WTC11 (cell line): ENCODE measurements around the gene UBE2D2. TPM values are rescaled to one million over a fixed set of nuclear protein-coding genes. Genes with fewer than 3 reads are reported as not detected.

Experiments
- AFF4 ChIP-seq: sonication (generic); formaldehyde crosslinking; IDR thresholded peaks from 2 replicates; pipeline ENCODE4 v1.8.1; 2023; ENCODE audit warnings: mild to moderate bottlenecking, missing genetic modification reagents, borderline replicate concordance
- CREM ChIP-seq: sonication (generic); formaldehyde crosslinking; IDR thresholded peaks from 2 replicates; pipeline ENCODE4 v1.8.1; 2022; ENCODE audit warnings: mild to moderate bottlenecking, missing genetic modification reagents, moderate library complexity
- EMX1 ChIP-seq: fragments of 250-450 bp; sonication (Bioruptor Pico); IDR thresholded peaks from 2 replicates; pipeline ENCODE4 v1.8.0; 2021; ENCODE audit warnings: mild to moderate bottlenecking
- FOXJ3 ChIP-seq: sonication (generic); formaldehyde crosslinking; IDR thresholded peaks from 2 replicates; pipeline ENCODE4 v1.9.0; 2021; ENCODE audit warnings: missing genetic modification reagents, mild to moderate bottlenecking, borderline replicate concordance
- HMGA2 ChIP-seq: fragments of 250-450 bp; sonication (Bioruptor Pico); IDR thresholded peaks from 2 replicates; pipeline ENCODE4 v1.4.0; 2021; ENCODE audit warnings: mild to moderate bottlenecking, moderate library complexity
- HMGXB4 ChIP-seq: sonication (generic); formaldehyde crosslinking; IDR thresholded peaks from 2 replicates; pipeline ENCODE4 v1.8.1; 2023; ENCODE audit warnings: mild to moderate bottlenecking, moderate library complexity, missing genetic modification reagents
- MAX ChIP-seq: sonication (generic); formaldehyde crosslinking; IDR thresholded peaks from 2 replicates; pipeline ENCODE4 v1.8.0; 2022; ENCODE audit warnings: mild to moderate bottlenecking, missing genetic modification reagents
- MXD4 ChIP-seq: fragments of 250-450 bp; sonication (Bioruptor Pico); IDR thresholded peaks from 2 replicates; pipeline ENCODE4 v1.8.0; 2021; ENCODE audit warnings: mild to moderate bottlenecking, moderate library complexity, borderline replicate concordance
- MYBL2 ChIP-seq: sonication (generic); formaldehyde crosslinking; IDR thresholded peaks from 2 replicates; pipeline ENCODE4 v1.8.1; 2023; ENCODE audit warnings: mild to moderate bottlenecking, moderate library complexity, missing genetic modification reagents
- OVOL2 ChIP-seq: fragments of 250-450 bp; sonication (Bioruptor Pico); IDR thresholded peaks from 2 replicates; pipeline ENCODE4 v1.9.0; 2021; ENCODE audit warnings: mild to moderate bottlenecking, borderline replicate concordance
- RORB ChIP-seq: fragments of 250-450 bp; sonication (Bioruptor Pico); IDR thresholded peaks from 2 replicates; pipeline ENCODE4 v1.9.0; 2021; ENCODE audit warnings: mild to moderate bottlenecking
- SOX15 ChIP-seq: fragments of 250-450 bp; sonication (Bioruptor Pico); IDR thresholded peaks from 2 replicates; pipeline ENCODE4 v1.9.0; 2021; ENCODE audit warnings: mild to moderate bottlenecking
- SP1 ChIP-seq: sonication (generic); formaldehyde crosslinking; conservative IDR thresholded peaks from 2 replicates; pipeline ENCODE4 v1.8.1; 2022; ENCODE audit warnings: missing genetic modification reagents
- ZMAT4 ChIP-seq: fragments of 250-450 bp; sonication (Bioruptor Pico); IDR thresholded peaks from 2 replicates; pipeline ENCODE4 v1.9.0; 2021; ENCODE audit warnings: mild to moderate bottlenecking
- ZNF232 ChIP-seq: sonication (generic); formaldehyde crosslinking; IDR thresholded peaks from 2 replicates; pipeline ENCODE4 v1.8.0; 2022; ENCODE audit warnings: mild to moderate bottlenecking, missing genetic modification reagents
- ZNF317 ChIP-seq: sonication (generic); formaldehyde crosslinking; IDR thresholded peaks from 2 replicates; pipeline ENCODE4 v1.8.1; 2023; ENCODE audit warnings: low read depth, mild to moderate bottlenecking, moderate library complexity, missing genetic modification reagents, borderline replicate concordance
- ZNF416 ChIP-seq: fragments of 250-450 bp; sonication (Bioruptor Pico); IDR thresholded peaks from 2 replicates; pipeline ENCODE4 v1.9.0; 2021; ENCODE audit warnings: mild to moderate bottlenecking, inconsistent platforms
- total RNA-seq: library from RNA; stranded (reverse); gene quantifications from 3 replicates; pipeline ENCODE4 v1.2.3, GENCODE V29; 2021
- TF ChIP-seq, protein P1 (sequence below): sonication (generic); formaldehyde crosslinking; IDR thresholded peaks from 2 replicates; pipeline ENCODE4 v1.8.0; 2022; ENCODE audit warnings: missing genetic modification reagents
- TF ChIP-seq, protein P2 (sequence below): sonication (generic); formaldehyde crosslinking; IDR thresholded peaks from 2 replicates; pipeline ENCODE4 v1.8.0; 2022; ENCODE audit warnings: mild to moderate bottlenecking, missing genetic modification reagents
- TF ChIP-seq, protein P3 (sequence below): sonication (generic); formaldehyde crosslinking; IDR thresholded peaks from 2 replicates; pipeline ENCODE4 v1.8.1; 2023; ENCODE audit warnings: mild to moderate bottlenecking, missing genetic modification reagents
- TF ChIP-seq, protein P4 (sequence below): sonication (generic); formaldehyde crosslinking; IDR thresholded peaks from 2 replicates; pipeline ENCODE4 v1.8.0; 2022; ENCODE audit warnings: mild to moderate bottlenecking, missing genetic modification reagents

UBE2D2 gene
- total RNA-seq, 1 experiment from 2014 or later = 183 TPM

DNA sequence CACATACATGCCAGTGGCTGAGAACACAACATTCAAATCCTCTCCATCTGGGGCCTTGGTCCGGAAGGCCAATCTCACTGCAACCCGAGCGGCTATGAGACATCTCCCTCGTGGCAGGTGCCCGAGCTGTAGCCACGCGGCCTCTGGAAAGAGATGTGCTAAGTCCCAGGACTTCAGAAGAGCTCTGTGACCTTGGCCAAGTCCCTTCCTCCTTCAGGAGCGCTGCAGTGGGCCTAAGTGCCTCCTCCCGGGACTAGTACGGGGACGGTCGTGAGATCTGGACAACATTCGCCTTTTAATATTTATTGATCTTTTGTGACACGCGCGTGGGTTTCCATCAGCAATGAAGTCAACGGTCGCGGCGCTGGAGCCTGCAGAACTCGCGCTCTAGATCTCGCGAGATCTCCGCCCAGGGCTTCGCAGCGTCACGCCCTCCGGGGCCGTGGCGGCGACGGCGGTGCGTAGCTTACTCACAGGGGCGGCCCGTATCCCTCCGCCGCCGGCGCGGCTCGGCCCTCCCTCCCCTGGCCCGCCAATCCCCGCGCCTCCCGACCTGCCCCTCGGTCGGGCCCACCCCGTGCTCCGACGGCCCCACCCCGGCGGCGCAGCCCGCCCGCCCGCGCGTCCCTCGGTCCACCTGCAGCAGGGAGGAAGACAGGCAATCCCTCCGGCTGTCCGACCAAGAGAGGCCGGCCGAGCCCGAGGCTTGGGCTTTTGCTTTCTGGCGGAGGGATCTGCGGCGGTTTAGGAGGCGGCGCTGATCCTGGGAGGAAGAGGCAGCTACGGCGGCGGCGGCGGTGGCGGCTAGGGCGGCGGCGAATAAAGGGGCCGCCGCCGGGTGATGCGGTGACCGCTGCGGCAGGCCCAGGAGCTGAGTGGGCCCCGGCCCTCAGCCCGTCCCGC is at the start of gene UBE2D2 (continued):
- no peak; the same call in 1 of the 2 replicates for TF ChIP-seq CREM
- TF ChIP-seq MAX (CRISPR knock-in tag) = peak; percentile 83
- no peak for TF ChIP-seq RORB (CRISPR knock-in tag)
- TF ChIP-seq OVOL2 = no peak
- TF ChIP-seq SP1 = peak; percentile 90
- TF ChIP-seq, protein P1, sequence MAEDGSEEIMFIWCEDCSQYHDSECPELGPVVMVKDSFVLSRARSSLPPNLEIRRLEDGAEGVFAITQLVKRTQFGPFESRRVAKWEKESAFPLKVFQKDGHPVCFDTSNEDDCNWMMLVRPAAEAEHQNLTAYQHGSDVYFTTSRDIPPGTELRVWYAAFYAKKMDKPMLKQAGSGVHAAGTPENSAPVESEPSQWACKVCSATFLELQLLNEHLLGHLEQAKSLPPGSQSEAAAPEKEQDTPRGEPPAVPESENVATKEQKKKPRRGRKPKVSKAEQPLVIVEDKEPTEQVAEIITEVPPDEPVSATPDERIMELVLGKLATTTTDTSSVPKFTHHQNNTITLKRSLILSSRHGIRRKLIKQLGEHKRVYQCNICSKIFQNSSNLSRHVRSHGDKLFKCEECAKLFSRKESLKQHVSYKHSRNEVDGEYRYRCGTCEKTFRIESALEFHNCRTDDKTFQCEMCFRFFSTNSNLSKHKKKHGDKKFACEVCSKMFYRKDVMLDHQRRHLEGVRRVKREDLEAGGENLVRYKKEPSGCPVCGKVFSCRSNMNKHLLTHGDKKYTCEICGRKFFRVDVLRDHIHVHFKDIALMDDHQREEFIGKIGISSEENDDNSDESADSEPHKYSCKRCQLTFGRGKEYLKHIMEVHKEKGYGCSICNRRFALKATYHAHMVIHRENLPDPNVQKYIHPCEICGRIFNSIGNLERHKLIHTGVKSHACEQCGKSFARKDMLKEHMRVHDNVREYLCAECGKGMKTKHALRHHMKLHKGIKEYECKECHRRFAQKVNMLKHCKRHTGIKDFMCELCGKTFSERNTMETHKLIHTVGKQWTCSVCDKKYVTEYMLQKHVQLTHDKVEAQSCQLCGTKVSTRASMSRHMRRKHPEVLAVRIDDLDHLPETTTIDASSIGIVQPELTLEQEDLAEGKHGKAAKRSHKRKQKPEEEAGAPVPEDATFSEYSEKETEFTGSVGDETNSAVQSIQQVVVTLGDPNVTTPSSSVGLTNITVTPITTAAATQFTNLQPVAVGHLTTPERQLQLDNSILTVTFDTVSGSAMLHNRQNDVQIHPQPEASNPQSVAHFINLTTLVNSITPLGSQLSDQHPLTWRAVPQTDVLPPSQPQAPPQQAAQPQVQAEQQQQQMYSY (CRISPR knock-in tag) = no peak
- no peak for TF ChIP-seq HMGA2 (CRISPR knock-in tag)
- no peak for TF ChIP-seq ZMAT4 (CRISPR knock-in tag)
- TF ChIP-seq, protein P2, sequence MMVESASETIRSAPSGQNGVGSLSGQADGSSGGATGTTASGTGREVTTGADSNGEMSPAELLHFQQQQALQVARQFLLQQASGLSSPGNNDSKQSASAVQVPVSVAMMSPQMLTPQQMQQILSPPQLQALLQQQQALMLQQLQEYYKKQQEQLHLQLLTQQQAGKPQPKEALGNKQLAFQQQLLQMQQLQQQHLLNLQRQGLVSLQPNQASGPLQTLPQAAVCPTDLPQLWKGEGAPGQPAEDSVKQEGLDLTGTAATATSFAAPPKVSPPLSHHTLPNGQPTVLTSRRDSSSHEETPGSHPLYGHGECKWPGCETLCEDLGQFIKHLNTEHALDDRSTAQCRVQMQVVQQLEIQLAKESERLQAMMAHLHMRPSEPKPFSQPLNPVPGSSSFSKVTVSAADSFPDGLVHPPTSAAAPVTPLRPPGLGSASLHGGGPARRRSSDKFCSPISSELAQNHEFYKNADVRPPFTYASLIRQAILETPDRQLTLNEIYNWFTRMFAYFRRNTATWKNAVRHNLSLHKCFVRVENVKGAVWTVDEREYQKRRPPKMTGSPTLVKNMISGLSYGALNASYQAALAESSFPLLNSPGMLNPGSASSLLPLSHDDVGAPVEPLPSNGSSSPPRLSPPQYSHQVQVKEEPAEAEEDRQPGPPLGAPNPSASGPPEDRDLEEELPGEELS (CRISPR knock-in tag) = 0 out of 2 replicates have a peak, but pooled peaks have one; percentile 33
- no peak for TF ChIP-seq ZNF416 (CRISPR knock-in tag)
- no peak for TF ChIP-seq AFF4 (CRISPR knock-in tag)
- peak; percentile 33; the same call in 1 of the 2 replicates for TF ChIP-seq HMGXB4
- TF ChIP-seq MXD4 (CRISPR knock-in tag) = no peak
- TF ChIP-seq, protein P3, sequence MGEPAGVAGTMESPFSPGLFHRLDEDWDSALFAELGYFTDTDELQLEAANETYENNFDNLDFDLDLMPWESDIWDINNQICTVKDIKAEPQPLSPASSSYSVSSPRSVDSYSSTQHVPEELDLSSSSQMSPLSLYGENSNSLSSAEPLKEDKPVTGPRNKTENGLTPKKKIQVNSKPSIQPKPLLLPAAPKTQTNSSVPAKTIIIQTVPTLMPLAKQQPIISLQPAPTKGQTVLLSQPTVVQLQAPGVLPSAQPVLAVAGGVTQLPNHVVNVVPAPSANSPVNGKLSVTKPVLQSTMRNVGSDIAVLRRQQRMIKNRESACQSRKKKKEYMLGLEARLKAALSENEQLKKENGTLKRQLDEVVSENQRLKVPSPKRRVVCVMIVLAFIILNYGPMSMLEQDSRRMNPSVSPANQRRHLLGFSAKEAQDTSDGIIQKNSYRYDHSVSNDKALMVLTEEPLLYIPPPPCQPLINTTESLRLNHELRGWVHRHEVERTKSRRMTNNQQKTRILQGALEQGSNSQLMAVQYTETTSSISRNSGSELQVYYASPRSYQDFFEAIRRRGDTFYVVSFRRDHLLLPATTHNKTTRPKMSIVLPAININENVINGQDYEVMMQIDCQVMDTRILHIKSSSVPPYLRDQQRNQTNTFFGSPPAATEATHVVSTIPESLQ = no peak
- no peak for TF ChIP-seq ZNF317 (CRISPR knock-in tag)
- TF ChIP-seq, protein P4, sequence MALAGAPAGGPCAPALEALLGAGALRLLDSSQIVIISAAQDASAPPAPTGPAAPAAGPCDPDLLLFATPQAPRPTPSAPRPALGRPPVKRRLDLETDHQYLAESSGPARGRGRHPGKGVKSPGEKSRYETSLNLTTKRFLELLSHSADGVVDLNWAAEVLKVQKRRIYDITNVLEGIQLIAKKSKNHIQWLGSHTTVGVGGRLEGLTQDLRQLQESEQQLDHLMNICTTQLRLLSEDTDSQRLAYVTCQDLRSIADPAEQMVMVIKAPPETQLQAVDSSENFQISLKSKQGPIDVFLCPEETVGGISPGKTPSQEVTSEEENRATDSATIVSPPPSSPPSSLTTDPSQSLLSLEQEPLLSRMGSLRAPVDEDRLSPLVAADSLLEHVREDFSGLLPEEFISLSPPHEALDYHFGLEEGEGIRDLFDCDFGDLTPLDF (CRISPR knock-in tag) = no peak
- TF ChIP-seq SOX15 (CRISPR knock-in tag) = no peak
- TF ChIP-seq MYBL2 (CRISPR knock-in tag) = peak; percentile 51
- no peak for TF ChIP-seq EMX1 (CRISPR knock-in tag)
- TF ChIP-seq FOXJ3 (CRISPR knock-in tag) = no peak
- no peak for TF ChIP-seq ZNF232 (CRISPR knock-in tag)
